NCI-H2107 (cell line): ENCODE data around the gene DYRK3.
"Not testable (repeated sequence)": the region's sequence is repeated elsewhere in the genome, so short reads cannot be mapped to it uniquely, and the experiment has no call there.

Experiments
- DNase-seq: peaks from one replicate; lab custom pipeline; 2025; lab: John Stamatoyannopoulos, UW

Gene DYRK3

GRCh38 chr1:206631085-206631509 lies 4.2 kb upstream of the DYRK3 start:
- peak; percentile 88 for DNase-seq

DNA sequence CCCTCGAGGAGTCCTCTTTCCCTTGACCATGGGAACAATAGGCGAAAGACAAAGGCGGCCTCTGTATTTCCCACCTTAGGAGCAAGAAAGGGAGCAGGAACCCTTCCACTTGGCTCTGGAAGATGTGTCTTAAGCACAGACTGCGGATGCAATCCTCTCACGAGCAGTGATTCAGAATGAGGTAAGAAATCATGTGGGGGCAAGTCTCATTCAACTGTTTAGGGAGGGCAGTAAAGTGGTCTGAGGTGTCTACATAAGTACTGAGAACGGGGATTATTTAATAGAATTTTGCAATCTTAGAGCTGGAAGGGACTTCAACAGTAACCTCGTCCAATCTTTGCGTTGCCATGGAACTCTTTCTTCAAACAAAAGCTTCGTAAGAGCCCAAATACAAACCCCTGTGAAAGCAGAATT lies 1.6 kb upstream of the DYRK3 start:
- no peak for DNase-seq

DNA sequence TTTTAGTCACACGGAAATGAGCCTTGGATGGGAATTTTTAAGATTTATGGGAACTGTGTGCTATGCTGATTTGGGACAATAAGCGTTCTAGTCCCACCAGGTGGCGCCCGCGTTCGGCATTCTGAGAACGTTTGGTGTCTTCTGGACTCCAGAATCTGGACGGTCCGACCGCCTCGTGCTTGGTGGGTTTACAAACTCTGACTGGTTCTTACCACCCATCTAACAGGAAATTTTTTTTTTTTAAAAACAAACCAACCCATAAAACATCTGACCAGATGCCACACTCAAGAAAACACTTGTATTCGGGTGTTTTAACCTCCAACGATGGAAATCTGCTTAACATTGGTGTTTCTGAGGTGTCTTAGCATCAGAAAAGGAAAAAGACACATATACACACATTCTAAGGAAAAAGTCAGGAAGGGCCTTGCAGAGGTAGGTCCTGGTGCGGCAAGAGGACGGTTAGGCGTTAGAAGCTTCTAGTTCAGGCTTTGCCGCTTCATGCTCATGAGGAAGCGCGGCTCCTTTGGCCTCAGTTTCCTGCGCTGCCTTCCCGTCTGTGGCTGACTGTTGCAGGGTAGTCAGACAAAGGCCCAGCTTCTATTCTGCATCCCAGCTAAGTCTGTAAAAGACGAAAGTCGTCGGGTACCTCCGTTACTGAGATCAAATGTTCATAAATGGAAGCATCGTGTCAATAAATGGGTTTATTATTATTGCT lies 814 bp upstream of the DYRK3 start:
- DNase-seq: peak; percentile 83

- DNase-seq: no peak
These were observed 626 bp downstream of the DYRK3 start for GRCh38 chr1:206635978-206636345.

GRCh38 chr1:206636671-206637070 lies 1.3 kb downstream of the DYRK3 start:
- no peak for DNase-seq

GRCh38 chr1:206637605-206638004 lies 2.3 kb downstream of the DYRK3 start:
- DNase-seq: no peak

DNA sequence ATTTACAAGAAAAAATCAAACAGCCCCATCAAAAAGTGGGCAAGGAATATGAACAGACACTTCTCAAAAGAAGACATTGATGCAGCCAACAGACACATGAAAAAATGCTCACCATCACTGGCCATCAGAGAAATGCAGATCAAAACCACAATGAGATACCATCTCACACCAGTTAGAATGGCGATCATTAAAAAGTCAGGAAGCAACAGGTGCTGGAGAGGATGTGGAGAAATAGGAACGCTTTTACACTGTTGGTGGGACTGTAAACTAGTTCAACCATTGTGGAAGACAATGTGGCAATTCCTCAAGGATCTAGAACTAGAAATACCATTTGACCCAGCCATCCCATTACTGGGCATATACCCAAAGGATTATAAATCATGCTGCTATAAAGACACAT lies 6.7 kb downstream of the DYRK3 start:
- DNase-seq: not testable (repeated sequence)

GRCh38 chr1:206643118-206643698 lies 7.9 kb downstream of the DYRK3 start:
- DNase-seq: no peak

DNA sequence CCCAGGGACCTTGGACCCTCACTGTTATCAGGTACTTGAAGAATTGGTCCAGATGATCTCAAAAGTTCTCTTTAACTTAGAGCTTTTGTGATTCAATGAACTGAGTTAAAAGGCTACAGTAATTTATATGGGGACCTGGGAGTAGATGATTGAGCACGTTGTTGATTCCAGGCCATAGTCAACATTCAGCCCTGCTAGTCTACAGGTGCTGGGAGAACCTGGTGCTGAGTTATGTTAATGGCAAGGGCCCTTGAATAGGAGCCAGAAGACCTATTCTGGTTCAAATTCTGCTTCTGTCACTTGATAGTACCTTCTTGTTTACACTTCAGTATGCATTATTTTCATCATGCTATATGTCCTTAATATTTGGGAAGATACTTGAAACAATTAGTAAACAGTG lies 11.2 kb downstream of the DYRK3 start:
- no peak for DNase-seq

- DNase-seq: no peak
These were observed 11.9 kb downstream of the DYRK3 start for GRCh38 chr1:206647224-206647623.

- DNase-seq: no peak
These were observed 14.1 kb downstream of the DYRK3 start for GRCh38 chr1:206649261-206649921.

DNA sequence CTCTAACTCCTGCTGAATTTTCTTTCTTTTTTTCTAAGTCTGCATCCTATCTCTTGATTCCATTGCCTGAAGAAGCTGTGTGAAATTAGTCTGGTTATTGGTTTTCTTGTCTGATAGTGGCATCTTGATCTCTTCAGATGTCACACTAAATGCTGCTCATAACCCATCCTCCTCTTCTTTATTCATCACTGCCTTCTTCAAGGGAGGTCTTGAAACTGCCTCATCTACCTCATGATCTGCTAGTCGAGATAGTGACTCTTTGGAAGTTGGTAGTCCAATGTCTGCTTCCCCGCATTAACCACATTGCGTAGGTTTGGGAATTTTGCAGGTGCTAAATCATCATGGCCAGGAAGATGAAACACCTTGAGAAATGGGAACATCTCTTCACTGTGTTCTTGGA lies 15.7 kb downstream of the DYRK3 start:
- DNase-seq: no peak

DNA sequence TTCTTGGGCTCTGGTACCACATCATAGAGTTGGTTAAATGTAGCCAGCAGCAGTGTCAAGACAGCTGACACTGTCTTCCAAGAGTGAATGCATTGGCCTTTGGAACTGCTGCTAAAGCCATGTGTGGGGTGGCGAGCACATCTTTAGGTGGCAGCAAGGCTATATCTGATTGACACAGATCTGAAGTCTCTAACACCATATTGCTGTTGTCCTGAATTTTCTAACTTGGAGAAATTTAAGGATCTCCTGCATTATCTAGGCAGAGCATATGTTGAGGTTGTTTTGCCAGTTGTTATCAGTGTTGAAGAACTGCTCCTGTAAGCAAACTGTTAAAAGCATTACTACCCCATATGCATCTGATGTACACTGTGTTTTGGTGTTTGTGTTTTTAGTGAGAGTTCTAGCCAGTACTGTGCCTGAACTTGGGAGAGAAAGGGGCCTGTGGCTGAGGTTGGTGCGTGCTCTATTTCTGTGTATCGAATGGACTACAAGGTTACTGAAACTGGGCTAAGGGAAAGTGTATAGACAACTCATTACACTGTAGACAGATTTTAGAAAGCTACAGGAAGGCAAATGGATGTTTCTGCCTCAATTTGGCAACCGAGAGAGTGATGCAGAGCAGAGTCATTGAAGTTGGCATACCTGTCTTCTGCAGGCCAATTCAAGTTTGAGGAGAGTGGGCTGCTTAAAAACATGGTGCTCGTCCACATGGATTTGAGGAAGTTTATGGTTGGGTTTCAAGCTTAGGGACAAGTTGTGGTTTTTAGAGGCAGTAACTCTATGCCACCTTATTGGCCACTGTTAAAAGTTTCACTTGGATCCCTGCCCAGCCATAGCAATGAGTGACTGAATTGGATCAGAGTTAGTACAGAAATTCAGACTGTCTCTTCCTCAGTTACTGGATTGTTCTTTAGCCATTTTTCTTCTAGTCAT lies 16.9 kb downstream of the DYRK3 start:
- no peak for DNase-seq

GRCh38 chr1:206653715-206654459 lies 18.6 kb downstream of the DYRK3 start:
- DNase-seq: no peak

DNA sequence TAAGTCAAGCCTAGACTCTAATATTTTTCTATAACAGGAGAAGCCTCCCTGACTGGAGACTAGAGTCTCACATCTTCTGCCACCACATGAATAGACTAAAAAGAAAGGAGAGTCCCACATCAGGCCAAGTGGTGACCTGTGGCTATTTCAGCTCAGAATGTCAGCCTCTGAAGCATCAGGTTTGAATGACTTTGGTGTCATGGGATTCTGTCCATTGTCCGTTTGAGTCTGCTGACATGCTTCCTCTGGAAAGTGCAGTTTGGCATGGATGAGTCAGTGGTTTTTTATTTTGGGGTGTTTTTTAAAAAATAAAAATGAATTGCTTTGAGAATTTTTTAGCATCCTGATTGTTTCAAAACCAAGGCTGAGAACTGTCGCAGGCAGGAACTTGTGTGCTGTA lies 19.5 kb downstream of the DYRK3 start:
- DNase-seq: no peak

GRCh38 chr1:206655471-206655882 lies 20.1 kb downstream of the DYRK3 start:
- peak; percentile 31 for DNase-seq

DNA sequence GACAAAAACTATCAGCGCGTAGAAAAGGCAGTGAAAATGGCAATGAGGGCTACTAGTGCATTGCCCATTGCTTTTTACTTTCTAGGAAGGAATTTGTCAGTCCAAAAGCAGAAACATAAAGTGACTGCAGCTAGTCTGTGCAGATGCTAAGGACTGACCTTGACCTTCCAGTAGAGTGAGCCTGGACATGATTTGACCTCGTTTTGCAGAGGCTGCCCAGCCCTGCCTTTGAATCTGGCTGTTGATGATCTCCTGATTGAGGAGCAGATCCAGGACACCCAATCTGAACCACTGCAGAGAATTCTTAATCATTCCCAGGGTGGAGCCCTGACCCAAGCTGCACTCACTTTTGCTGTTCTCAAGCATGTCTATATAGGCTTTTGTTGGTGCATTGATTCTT lies 21.6 kb downstream of the DYRK3 start:
- DNase-seq: no peak

DNA sequence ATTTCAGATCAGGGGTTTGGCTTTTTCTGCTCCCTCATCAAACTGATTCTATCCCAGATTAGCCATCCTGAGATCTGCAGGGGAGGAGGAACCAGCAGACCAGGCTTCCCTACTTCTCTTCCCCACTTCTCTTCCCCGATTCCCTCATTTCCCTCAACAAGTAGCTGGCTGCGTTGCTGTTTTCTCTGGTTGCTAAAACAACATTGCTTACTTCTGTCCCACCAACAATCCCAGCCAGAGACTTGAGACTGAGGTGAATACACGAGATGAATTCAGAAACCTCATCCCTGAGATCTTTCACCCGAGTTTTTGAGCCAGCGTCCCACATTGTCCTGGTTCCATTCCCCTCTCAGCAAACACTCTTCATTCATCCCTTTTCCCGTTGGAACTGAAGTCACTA lies 22.4 kb downstream of the DYRK3 start:
- DNase-seq: no peak

DNA sequence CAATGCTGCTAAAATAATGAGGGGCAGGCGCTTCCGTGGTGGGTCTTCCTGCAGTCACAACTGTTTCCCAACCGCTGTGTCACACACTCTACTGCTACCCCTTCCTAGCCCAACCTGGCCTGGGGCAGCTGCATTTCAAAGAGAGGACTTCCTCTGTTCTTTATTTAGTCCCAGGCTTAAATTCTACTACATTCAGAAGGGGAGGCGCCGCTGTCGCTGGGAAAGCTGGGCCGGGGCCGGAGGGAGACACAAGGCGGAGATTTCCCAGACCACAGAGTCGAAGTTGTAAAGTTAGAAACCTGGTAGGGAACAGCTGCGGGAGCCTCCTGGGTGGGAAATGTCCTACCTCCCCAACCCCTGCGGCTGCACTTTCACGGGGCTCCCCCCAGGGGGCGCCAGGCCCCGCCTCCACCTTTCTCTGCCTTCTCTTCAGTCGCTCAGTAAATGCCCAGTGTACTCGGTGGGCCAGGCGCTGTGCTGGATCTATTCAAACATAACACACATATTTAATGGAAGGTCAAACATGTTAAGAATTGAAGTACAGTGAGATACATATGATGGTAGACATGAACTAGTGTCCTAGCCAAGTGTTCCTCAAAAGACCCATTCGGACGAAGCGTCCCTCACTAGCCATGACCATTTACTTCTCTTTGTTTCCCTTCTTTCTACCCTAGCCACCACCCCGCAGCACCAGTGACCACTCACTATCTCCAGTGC lies 23.1 kb downstream of the DYRK3 start:
- no peak for DNase-seq

DNA sequence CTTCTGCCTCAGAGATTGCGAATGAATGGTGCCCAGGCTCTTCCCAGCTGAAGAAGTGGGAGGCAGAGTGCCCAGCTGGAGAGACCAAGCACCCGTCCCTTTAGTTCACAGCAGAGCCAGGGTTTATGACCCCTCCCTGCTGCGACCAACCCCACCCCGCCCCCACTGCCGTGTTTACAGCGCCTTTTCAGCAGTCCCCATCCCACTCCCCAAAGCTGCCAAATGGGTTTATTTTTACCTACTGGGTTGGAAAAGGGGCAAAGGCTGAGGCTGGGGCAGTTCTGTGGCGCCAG lies 23.6 kb downstream of the DYRK3 start:
- no peak for DNase-seq

GRCh38 chr1:206660136-206660535 lies 24.8 kb downstream of the DYRK3 start:
- no peak for DNase-seq
